ENCODE measurements around the gene CARD14. TPM values are rescaled to one million over a fixed set of nuclear protein-coding genes. Genes with fewer than 3 reads are reported as not detected.

The CARD14 gene
- total RNA-seq, 1 experiment from 2014 or later: not detected

DNA sequence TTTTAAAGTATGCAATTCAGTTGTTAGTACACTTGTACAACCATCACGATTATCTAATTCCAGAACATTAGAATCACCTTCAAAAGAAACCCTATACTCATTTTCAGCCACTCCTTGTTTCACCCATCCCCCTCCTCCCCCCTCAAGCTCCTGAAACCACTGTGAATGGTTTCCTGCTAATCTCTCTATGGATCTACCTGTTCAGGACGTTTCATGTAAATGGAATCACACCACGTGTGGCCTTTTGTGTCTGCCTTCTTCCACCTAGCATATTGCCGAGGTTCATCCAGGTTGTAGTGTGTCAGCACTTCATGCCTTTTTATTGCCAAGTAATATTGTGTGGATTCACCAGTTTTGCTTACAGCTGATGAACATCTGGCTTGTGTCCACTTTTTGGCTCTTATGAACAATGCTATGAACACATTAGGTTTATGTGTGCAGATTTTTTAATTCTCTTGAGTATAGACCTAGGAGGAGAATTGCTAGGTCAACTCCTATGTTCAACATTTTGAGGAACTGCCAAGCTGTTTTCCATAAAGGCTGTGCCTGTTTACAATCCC lies 40.7 kb upstream of the CARD14 start:
- no peaks in the 10 kb centered on the region for H3K9me3 Mint-ChIP-seq (ENCODE audit: unreplicated experiment)
- peaks cover 18% of the 10 kb centered on the region for H3K27me3 Mint-ChIP-seq (ENCODE audit: insufficient read depth, unreplicated experiment)
- TF ChIP-seq, protein P1, sequence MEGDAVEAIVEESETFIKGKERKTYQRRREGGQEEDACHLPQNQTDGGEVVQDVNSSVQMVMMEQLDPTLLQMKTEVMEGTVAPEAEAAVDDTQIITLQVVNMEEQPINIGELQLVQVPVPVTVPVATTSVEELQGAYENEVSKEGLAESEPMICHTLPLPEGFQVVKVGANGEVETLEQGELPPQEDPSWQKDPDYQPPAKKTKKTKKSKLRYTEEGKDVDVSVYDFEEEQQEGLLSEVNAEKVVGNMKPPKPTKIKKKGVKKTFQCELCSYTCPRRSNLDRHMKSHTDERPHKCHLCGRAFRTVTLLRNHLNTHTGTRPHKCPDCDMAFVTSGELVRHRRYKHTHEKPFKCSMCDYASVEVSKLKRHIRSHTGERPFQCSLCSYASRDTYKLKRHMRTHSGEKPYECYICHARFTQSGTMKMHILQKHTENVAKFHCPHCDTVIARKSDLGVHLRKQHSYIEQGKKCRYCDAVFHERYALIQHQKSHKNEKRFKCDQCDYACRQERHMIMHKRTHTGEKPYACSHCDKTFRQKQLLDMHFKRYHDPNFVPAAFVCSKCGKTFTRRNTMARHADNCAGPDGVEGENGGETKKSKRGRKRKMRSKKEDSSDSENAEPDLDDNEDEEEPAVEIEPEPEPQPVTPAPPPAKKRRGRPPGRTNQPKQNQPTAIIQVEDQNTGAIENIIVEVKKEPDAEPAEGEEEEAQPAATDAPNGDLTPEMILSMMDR (IDR thresholded peaks at IDR 0.05; ENCODE audit: unreplicated experiment): no peak
- H3K27ac Mint-ChIP-seq (ENCODE audit: low read depth, unreplicated experiment): no peak overlapping the region
- CTCF ChIA-PET: interaction anchor here (0.7 to 1.9 kb wide), 2 partner anchors 28 to 47 kb away, joined by 4 read pairs; partner anchors contain the start of gene GAA
- peaks cover 4% of the 10 kb centered on the region for H3K4me1 Mint-ChIP-seq (ENCODE audit: insufficient read depth, unreplicated experiment)
- no peak for DNase-seq (ENCODE audit: unreplicated experiment)
- no TSS peak for BruUV-seq (replicated peaks)
- POLR2A ChIA-PET: interaction anchor here (0.7 to 3.4 kb wide), 3 partner anchors 17 to 28 kb away, joined by 4 to 13 read pairs (median 5); partner anchors contain the start of gene GAA
- no peak overlapping the region for H3K4me3 Mint-ChIP-seq (ENCODE audit: unreplicated experiment)
- intact Hi-C loops (cut with micrococcal nuclease): no loop called here
- peaks cover 17% of the 10 kb centered on the region for H3K36me3 Mint-ChIP-seq (ENCODE audit: insufficient read depth, unreplicated experiment)

DNA sequence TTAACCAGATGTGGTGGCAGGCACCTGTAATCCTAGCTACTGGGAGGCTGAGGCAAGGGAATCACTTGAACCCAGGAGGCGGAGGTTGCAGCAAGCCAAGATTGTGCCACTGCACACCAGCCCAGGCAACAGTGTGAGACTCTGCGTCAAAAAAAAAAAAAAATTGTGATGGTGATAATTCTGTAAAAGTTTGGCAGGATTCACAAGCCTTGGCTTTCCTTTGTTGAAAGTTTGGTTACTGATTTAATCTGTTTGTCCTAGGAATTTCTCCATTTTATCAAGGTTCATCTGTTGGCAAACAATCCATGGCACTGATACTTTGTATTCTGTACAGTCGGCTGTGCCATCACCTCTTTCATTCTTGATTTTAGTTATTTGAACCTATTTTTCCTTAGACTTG lies 38.8 kb upstream of the CARD14 start:
- H3K27ac Mint-ChIP-seq (ENCODE audit: low read depth, unreplicated experiment): peak overlapping the region; percentile 38
- DNase-seq (ENCODE audit: unreplicated experiment): no peak
- no peak overlapping the region for H3K4me3 Mint-ChIP-seq (ENCODE audit: unreplicated experiment)
- intact Hi-C loops (cut with micrococcal nuclease): no loop called here
- peaks cover 18% of the 10 kb centered on the region for H3K27me3 Mint-ChIP-seq (ENCODE audit: insufficient read depth, unreplicated experiment)
- TF ChIP-seq, protein P1 (IDR thresholded peaks at IDR 0.05; ENCODE audit: unreplicated experiment): no peak
- POLR2A ChIA-PET: interaction anchor here (3.4 kb wide), 1 partner anchor 15 kb away, joined by 13 read pairs; no protein-coding TSS in a partner anchor
- BruUV-seq (replicated peaks): no TSS peak
- H3K4me1 Mint-ChIP-seq (ENCODE audit: insufficient read depth, unreplicated experiment): no peaks in the 10 kb centered on the region
- H3K36me3 Mint-ChIP-seq (ENCODE audit: insufficient read depth, unreplicated experiment): peaks cover 36% of the 10 kb centered on the region
- CTCF ChIA-PET: no interaction called here
- H3K9me3 Mint-ChIP-seq (ENCODE audit: unreplicated experiment): no peaks in the 10 kb centered on the region

DNA sequence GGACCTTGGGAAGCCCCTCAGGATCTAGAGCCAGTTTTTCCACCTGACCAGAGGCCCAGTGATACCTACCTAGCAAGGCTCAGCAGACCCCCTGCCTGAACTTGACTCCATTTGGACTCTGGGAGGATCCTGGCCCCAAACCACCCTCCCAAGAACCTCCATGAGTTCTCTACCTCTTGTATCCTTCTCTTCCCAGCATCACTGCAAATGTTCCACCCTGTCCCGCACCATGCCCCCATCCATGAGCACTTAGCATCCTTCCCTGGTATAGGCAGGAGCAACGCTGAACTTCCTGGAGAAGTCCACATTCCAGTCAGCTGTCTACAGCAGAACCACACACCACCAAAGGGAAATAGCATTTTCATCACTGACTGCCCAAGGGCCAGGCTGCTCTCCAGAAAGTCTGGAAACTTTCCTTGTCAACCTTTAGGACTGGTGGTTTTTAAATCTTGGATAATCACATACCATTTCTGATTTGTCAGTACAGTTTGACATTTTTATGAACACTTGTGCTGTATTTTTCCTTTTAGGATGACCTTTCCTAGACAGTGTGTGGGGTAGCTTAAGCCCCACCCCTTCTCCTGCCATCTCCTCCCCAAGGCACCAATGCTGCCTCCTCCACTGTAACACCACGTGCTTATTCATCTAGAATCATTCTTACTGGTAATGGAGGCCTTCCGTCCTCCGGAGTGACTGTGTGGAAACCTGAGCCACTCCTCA lies 36.8 kb upstream of the CARD14 start:
- BruUV-seq (replicated peaks): no TSS peak
- Mint-ChIP-seq H3K4me1 (ENCODE audit: insufficient read depth, unreplicated experiment) (no peaks in the 10 kb centered on the region), H3K4me3 (ENCODE audit: unreplicated experiment) (no peak overlapping the region), H3K9me3 (ENCODE audit: unreplicated experiment) (no peaks in the 10 kb centered on the region), H3K27ac (ENCODE audit: low read depth, unreplicated experiment) (no peak overlapping the region), H3K36me3 (ENCODE audit: insufficient read depth, unreplicated experiment) (peaks cover 54% of the 10 kb centered on the region), H3K27me3 (ENCODE audit: insufficient read depth, unreplicated experiment) (peaks cover 11% of the 10 kb centered on the region)
- intact Hi-C loops (cut with micrococcal nuclease): no loop called here
- no peak for DNase-seq (ENCODE audit: unreplicated experiment)
- TF ChIP-seq, protein P1 (IDR thresholded peaks at IDR 0.05; ENCODE audit: unreplicated experiment): no peak
- ChIA-PET POLR2A (interaction anchor here (0.6 to 1.6 kb wide), 5 partner anchors 9 to 254 kb away, joined by 3 to 5 read pairs (median 4); no protein-coding TSS in a partner anchor), CTCF (interaction anchor here (1.0 kb wide), 1 partner anchor 10 kb away, joined by 3 read pairs; no protein-coding TSS in a partner anchor)

DNA sequence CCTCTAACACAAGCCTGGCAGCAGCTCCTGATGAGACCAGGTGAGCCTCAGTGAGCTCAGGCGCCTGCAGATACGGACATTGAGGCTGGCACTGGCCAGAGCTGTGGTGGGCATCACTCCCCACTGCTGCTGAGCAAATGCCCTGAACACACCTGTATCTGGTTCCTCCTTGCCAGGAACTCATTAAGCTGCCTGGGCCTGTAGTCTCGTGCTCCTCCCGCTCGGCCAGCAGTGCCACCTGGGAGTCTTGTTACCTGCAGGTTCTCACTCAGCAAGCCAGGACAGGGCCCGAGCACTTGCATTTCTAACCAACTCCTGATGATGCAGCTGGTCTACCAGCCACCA lies 36.2 kb upstream of the CARD14 start:
- intact Hi-C loops (cut with micrococcal nuclease): no loop called here
- Mint-ChIP-seq H3K4me3 (ENCODE audit: unreplicated experiment) (no peak overlapping the region), H3K27me3 (ENCODE audit: insufficient read depth, unreplicated experiment) (peaks cover 6% of the 10 kb centered on the region), H3K9me3 (ENCODE audit: unreplicated experiment) (no peaks in the 10 kb centered on the region), H3K4me1 (ENCODE audit: insufficient read depth, unreplicated experiment) (no peaks in the 10 kb centered on the region), H3K36me3 (ENCODE audit: insufficient read depth, unreplicated experiment) (peaks cover 60% of the 10 kb centered on the region), H3K27ac (ENCODE audit: low read depth, unreplicated experiment) (no peak overlapping the region)
- POLR2A ChIA-PET: interaction anchor here (0.6 to 1.6 kb wide), 3 partner anchors 9 to 16 kb away, joined by 3 to 5 read pairs (median 4); no protein-coding TSS in a partner anchor
- TF ChIP-seq, protein P1 (IDR thresholded peaks at IDR 0.05; ENCODE audit: unreplicated experiment): no peak
- DNase-seq (ENCODE audit: unreplicated experiment): no peak
- CTCF ChIA-PET: interaction anchor here (0.5 to 1.0 kb wide), 4 partner anchors 10 to 144 kb away, joined by 3 read pairs; no protein-coding TSS in a partner anchor
- BruUV-seq (replicated peaks): no TSS peak
